Measurements from ENCODE around the gene GABPB2. TPM values are rescaled to one million over a fixed set of nuclear protein-coding genes. Genes with fewer than 3 reads are reported as not detected.

GABPB2 gene
- polyA plus RNA-seq, 2 of the 4 experiments (the other 2 are of a cell fraction): 2.4 to 9.9 TPM

- TF ChIP-seq E2F6 (IDR thresholded peaks at IDR 0.05; ENCODE audit: borderline replicate concordance, low read depth) (no peak), HOXB13 (CRISPR knock-in tag; IDR thresholded peaks at IDR 0.05; ENCODE audit: low read depth) (no peak), ATOH8 (CRISPR knock-in tag; IDR thresholded peaks at IDR 0.05; ENCODE audit: low read depth) (no peak), MYC (IDR thresholded peaks at IDR 0.05; ENCODE audit: borderline replicate concordance, low read length) (no peak), ESRRA (IDR thresholded peaks at IDR 0.05; ENCODE audit: borderline replicate concordance, low read length) (no peak), CBX8 (IDR thresholded peaks at IDR 0.05) (no peak), REST (IDR thresholded peaks at IDR 0.05) (no peak), HMGXB4 (CRISPR knock-in tag; IDR thresholded peaks at IDR 0.05; ENCODE audit: borderline replicate concordance) (no peak), BCL3 (IDR thresholded peaks at IDR 0.05) (peak; percentile 57; the same call in 1 of the 3 replicates), JUN (IDR thresholded peaks at IDR 0.05) (peak; percentile 42 to 85; a peak in 4 of 5 replicates), HOXB5 (CRISPR knock-in tag; IDR thresholded peaks at IDR 0.05) (no peak), POLR2A (IDR thresholded peaks at IDR 0.05; ENCODE audit: low read length) (peak; percentile 68), FOXS1 (CRISPR knock-in tag; IDR thresholded peaks at IDR 0.05) (no peak), KDM5A (IDR thresholded peaks at IDR 0.05) (no peak), TFCP2L1 (CRISPR knock-in tag; IDR thresholded peaks at IDR 0.05) (no peak), EP300 (IDR thresholded peaks at IDR 0.05) (no peak), JUNB (IDR thresholded peaks at IDR 0.05) (no peak), FOSB (CRISPR knock-in tag; IDR thresholded peaks at IDR 0.05) (no peak), TP53 (CRISPR knock-in tag; IDR thresholded peaks at IDR 0.05) (no peak), USF2 (IDR thresholded peaks at IDR 0.05) (no peak), EHF (CRISPR knock-in tag; IDR thresholded peaks at IDR 0.05) (no peak), NPAS2 (CRISPR knock-in tag; IDR thresholded peaks at IDR 0.05; ENCODE audit: borderline replicate concordance) (no peak), GATA3 (IDR thresholded peaks at IDR 0.05; ENCODE audit: borderline replicate concordance) (no peak), SMC3 (IDR thresholded peaks at IDR 0.05) (peak; percentile 26; the same call in 1 of the 3 replicates), NFE2L2 (conservative IDR thresholded peaks at IDR 0.05; ENCODE audit: low read length) (no peak), FOSL2 (IDR thresholded peaks at IDR 0.05) (no peak), FOSL2 (CRISPR knock-in tag; IDR thresholded peaks at IDR 0.05) (no peak), PBX3 (IDR thresholded peaks at IDR 0.05) (peak; percentile 28; the same call in 1 of the 2 replicates), RAD21 (conservative IDR thresholded peaks at IDR 0.05 in 1 of 2, IDR thresholded peaks at IDR 0.05 in 1 of 2) (peak in 1 of 2 experiments; percentile 27; a peak in 3 of 5 replicates), ZFP36 (IDR thresholded peaks at IDR 0.05; ENCODE audit: borderline replicate concordance, partially characterized antibody) (no peak), KDM1A (IDR thresholded peaks at IDR 0.05; ENCODE audit: low read depth) (no peak), HOXA7 (CRISPR knock-in tag; IDR thresholded peaks at IDR 0.05) (no peak), POLR2AphosphoS2 (conservative IDR thresholded peaks at IDR 0.05; ENCODE audit: low read length) (no peak)
Measured at GRCh38 chr1:151059109-151060006, 11.2 kb upstream of the GABPB2 start, which contains the start of gene CDC42SE1 (continued).

Data from A549 (cell line).